SH-SY5Y (cell line): ENCODE measurements around the gene TLCD4.

ENCODE experiments used
- GATA2 ChIP-seq: IDR thresholded peaks from 2 replicates; pipeline ENCODE4 v1.6.1; 2011; ENCODE audit warnings: mild to moderate bottlenecking, low read depth, low read length
- GATA3 ChIP-seq: IDR thresholded peaks from 2 replicates; pipeline ENCODE4 v1.6.1; 2011; ENCODE audit warnings: low read depth, mild to moderate bottlenecking, low read length, moderate library complexity

DNA sequence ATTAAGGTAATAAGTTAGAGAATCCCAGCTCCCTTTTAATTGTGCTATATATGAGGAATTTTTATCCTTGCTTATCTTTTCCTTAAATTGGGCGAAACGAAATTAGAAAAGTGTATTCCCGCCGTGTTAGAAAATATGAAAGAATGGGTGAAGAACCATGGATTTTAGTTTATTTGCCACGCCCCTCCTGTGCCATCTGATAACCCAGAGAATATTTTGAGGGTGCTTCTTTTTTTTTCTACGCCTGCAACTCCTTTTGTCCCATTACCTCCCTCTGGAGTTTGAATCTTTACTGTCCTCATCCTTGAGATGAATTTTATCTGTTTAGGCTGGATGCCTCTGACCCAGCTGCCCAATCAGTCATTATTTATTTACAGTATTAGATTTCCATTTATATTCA is 1.6 kb downstream of the TLCD4 start:
- TF ChIP-seq GATA2: no peak
- no peak for TF ChIP-seq GATA3
